GM06990 (cell line): ENCODE data around the gene C14orf132.

Source experiments
- DNase-seq: peaks from one replicate; pipeline ENCODE4 v3.0.0-alpha.2; 2011; ENCODE audit not compliant: insufficient read length; ENCODE audit errors: extremely low read depth
- H3K27me3 ChIP-seq: replicated peaks from 2 replicates; pipeline ENCODE4 v1.6.0; 2011; ENCODE audit warnings: low read length; ENCODE audit not compliant: control insufficient read depth, insufficient read depth
- H3K36me3 ChIP-seq: 2 replicates; pipeline ENCODE4 v1.5.1; 2011; ENCODE audit warnings: low read length; ENCODE audit not compliant: control insufficient read depth, insufficient read depth
- H3K4me3 ChIP-seq: replicated peaks from 2 replicates; pipeline ENCODE4 v1.5.1; 2011; ENCODE audit warnings: low read depth, mild to moderate bottlenecking, control low read depth, low read length
- TF ChIP-seq, protein P1 (sequence below): IDR thresholded peaks from 2 replicates; pipeline ENCODE4 v1.5.1; 2011; ENCODE audit warnings: low read length, control low read depth, mild to moderate bottlenecking, inconsistent platforms; ENCODE audit not compliant: insufficient read depth, poor library complexity, severe bottlenecking

Gene C14orf132

DNA sequence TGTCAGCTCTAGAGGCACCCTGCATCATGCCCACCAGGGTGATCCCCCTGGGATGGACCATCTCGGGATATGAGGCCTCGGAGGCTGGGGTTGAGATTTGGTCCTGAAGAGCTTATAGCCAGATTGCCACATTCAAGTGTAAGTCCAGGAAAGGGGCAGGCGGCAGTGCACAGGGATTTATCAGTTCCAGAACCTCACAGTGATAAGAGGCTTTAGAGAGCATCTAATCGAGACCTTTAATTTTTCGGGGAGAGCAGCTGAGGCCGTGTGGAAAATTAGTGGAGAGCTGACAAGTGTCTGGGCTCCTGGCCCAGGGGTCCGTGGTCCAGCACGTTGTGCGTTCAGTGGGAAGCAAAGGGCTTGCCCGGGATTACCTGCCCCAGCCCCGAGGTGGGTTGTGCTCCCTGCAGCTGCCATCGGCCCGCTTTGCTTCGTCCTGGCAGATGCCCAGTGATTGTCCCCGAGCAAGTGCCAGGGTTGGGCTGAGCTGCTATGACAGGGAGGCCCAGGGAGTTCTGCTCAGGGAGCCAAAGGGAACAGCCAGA lies 52.1 kb downstream of the C14orf132 start:
- no peak for DNase-seq
- no peak overlapping the region for H3K4me3 ChIP-seq
- TF ChIP-seq, protein P1, sequence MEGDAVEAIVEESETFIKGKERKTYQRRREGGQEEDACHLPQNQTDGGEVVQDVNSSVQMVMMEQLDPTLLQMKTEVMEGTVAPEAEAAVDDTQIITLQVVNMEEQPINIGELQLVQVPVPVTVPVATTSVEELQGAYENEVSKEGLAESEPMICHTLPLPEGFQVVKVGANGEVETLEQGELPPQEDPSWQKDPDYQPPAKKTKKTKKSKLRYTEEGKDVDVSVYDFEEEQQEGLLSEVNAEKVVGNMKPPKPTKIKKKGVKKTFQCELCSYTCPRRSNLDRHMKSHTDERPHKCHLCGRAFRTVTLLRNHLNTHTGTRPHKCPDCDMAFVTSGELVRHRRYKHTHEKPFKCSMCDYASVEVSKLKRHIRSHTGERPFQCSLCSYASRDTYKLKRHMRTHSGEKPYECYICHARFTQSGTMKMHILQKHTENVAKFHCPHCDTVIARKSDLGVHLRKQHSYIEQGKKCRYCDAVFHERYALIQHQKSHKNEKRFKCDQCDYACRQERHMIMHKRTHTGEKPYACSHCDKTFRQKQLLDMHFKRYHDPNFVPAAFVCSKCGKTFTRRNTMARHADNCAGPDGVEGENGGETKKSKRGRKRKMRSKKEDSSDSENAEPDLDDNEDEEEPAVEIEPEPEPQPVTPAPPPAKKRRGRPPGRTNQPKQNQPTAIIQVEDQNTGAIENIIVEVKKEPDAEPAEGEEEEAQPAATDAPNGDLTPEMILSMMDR: no peak

DNA sequence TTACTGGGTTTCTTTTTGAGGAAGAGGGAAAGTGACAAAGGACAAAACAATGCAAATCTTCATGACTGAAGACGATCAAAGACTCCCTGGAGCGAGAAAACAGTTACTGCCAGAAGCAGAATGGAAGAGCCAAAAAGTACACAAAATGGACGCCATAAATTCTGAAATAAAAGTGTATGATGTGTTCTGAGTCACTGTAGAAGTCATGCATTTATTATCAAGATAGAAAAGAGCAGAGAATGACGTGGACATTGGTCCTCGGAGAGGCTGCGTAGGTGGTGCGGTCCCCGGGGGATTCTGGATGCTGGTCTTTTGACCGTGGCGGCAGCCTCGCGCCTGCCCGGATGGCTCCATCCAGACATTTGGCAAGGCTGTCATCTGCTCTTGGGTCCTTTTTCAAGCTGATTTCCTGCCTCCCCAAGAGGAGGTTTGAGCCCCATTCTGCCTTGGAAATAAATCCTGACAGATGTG lies 52.8 kb downstream of the C14orf132 start:
- Histone ChIP-seq H3K36me3 (no peaks in the 10 kb centered on the region), H3K27me3 (no peaks in the 10 kb centered on the region), H3K4me3 (no peak overlapping the region)
- TF ChIP-seq, protein P1: no peak
- DNase-seq: no peak

More for the DNA sequence above, 52.1 kb downstream of the C14orf132 start:
- no peaks in the 10 kb centered on the region for H3K27me3 ChIP-seq
- H3K36me3 ChIP-seq: no peaks in the 10 kb centered on the region

DNA sequence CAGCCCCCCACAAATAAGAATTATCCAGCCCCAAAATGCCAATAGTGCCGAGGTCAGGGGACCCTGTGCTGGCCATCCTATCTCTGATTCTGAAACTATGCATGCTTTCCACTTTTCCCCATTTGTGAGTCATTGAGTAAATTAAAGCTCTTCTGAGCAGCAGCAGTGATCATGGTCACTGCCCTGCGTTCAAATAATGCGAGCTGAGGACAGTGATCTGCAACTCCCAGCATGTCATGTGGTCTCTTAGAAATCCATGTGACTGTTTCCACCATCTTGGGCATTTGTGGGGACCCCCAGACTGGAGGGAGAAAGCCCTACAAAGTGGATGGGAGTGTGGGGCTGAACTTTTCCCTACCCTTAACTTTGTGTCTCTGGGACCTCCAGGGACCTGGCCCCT lies 53.8 kb downstream of the C14orf132 start:
- no peak for DNase-seq

DNA sequence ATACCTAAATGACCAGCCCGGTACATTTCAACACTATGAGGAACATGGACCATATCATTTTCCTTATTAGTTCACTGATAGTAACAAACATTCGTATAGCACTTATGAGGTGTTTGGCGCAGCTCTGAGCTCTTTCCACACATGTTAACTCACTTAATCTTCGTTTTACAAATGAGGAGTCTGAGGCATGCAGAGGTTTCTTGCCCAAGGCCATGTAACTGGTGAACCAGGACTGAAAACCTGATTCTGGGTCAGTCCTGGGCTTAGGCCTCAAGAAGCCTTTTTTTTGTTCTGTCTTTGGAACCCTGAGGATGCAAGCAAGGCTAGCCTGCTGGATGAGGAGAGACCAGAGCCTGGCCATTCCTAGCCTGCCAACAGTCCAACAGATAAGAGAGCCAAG lies 55.0 kb downstream of the C14orf132 start:
- no peak for DNase-seq
- H3K36me3 ChIP-seq: no peaks in the 10 kb centered on the region
- no peak overlapping the region for H3K4me3 ChIP-seq
- TF ChIP-seq, protein P1: no peak
- H3K27me3 ChIP-seq: no peaks in the 10 kb centered on the region

More for the DNA sequence above, 53.8 kb downstream of the C14orf132 start:
- Histone ChIP-seq H3K4me3 (no peak overlapping the region), H3K36me3 (no peaks in the 10 kb centered on the region), H3K27me3 (no peaks in the 10 kb centered on the region)
- TF ChIP-seq, protein P1: no peak

DNA sequence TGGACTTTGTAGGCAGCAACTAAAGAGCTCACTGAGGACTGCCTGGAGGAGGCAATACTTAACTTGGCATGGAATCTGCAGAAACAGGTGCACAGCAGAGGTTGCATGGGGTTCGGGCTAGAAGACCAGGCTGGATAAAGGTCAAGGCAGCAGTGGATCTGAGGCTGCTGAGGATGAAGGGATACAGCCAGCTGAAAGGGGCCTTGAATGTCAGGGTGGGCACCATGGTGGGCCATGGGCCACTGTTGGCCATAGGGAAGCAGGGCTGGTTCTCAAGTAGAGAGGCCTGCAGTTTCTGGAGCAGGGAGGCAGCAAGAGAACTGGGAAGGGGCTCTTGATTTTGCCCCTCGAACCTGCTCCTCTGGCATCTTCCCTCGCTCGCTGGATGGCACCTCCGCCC lies 55.5 kb downstream of the C14orf132 start:
- TF ChIP-seq, protein P1: no peak
- H3K27me3 ChIP-seq: no peaks in the 10 kb centered on the region
- no peak overlapping the region for H3K4me3 ChIP-seq
- no peak for DNase-seq
- no peaks in the 10 kb centered on the region for H3K36me3 ChIP-seq

DNA sequence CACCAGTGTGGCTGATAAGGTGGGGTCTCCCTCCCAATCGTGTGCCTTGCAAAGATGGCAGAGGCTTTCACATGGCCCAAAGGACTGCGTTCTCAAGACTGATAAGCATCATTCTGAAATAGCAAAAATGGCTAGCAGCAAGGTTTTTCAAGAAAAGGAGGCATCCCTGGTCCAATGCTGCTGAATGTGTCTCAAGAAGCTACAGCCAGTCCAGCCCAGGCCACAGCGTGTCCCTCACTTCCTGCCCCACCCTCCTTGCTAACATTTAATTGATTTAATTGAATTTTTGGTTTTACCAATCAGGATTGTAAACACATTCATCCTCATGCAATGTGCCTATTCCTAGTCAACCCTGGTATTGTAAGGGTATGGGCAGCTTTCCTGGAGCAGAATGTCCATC lies 55.9 kb downstream of the C14orf132 start:
- TF ChIP-seq, protein P1: no peak
- Histone ChIP-seq H3K27me3 (no peaks in the 10 kb centered on the region), H3K36me3 (no peaks in the 10 kb centered on the region), H3K4me3 (no peak overlapping the region)
- no peak for DNase-seq
